HCT116 (cell line): ENCODE results near the gene CD58. TPM values are rescaled to one million over a fixed set of nuclear protein-coding genes. Genes with fewer than 3 reads are reported as not detected.
"Not testable (repeated sequence)": the region's sequence is repeated elsewhere in the genome, so short reads cannot be mapped to it uniquely, and the experiment has no call there.

Experiments used
- ATAC-seq: fragments of 200-7000 bp; cut with Tn5 transposase; 2 replicates; pipeline ENCODE4 v1.9.1; 2020; ENCODE audit warnings: mild to moderate bottlenecking, moderate library complexity
- BruUV-seq: library from RNA; stranded (reverse); fragments of 400-500 nt; replicated peaks from 2 replicates; lab custom pipeline; 2021; lab: Mats Ljungman, UMichigan
- CTCF ChIA-PET: fragments of 300-600 bp; sonication (Branson Sonifier 250); formaldehyde crosslinking; loops from one replicate; lab custom pipeline; 2021; ENCODE audit warnings: antibody characterized with exemption; lab: Charles Lee
- POLR2A ChIA-PET: fragments of 300-600, 350-600 bp; sonication (Branson Sonifier 250); formaldehyde crosslinking; loops from one replicate; lab custom pipeline; 2021; ENCODE audit warnings: antibody characterized with exemption; lab: Charles Lee
- RAD21 ChIA-PET, 2 experiments: fragments of 300-600 bp; sonication (Branson Sonifier 250); formaldehyde crosslinking; loops; one replicate each; lab custom pipeline; 2023; ENCODE audit warnings: low total read pairs in 2 of 2; ENCODE audit not compliant: uncharacterized antibody in 2 of 2, unreplicated experiment in 2 of 2, low non-redundant PET in 1 of 2; lab: Charles Lee
- DNase-seq: peaks from one replicate; pipeline ENCODE4 v3.0.0-alpha.2; 2010; ENCODE audit warnings: low read depth, low spot score
- H2AFZ ChIP-seq: fragments of 200-600 bp; shearing (Covaris generic), sonication (generic); 2 replicates; pipeline ENCODE4 v1.6.1; 2017; ENCODE audit warnings: low read depth, mixed run types, mixed read lengths, antibody characterized with exemption, low read length; ENCODE audit not compliant: poor library complexity, severe bottlenecking
- H3K27ac ChIP-seq: 2 replicates; pipeline ENCODE4 v1.5.1; 2012; ENCODE audit warnings: low read depth, low read length
- H3K27me3 ChIP-seq: fragments of 200-600 bp; sonication (generic); 2 replicates; pipeline ENCODE4 v1.6.1; 2016; ENCODE audit warnings: mixed run types, low read length, mixed read lengths; ENCODE audit not compliant: insufficient read depth
- H3K36me3 ChIP-seq, 2 experiments: fragments of 200-500 bp in 1 of 2; fragments of 200-600 bp in 1 of 2; sonication (Bioruptor generic) in 1 of 2; sonication (generic) in 1 of 2; 2 replicates each; pipeline versions ENCODE4 v1.5.1 to v1.6.1; 2014 to 2016; ENCODE audit warnings: low read length in 2 of 2, inconsistent platforms in 1 of 2, mixed read lengths in 1 of 2, mixed run types in 1 of 2; ENCODE audit not compliant: insufficient read depth in 2 of 2, control insufficient read depth in 1 of 2
- H3K4me1 ChIP-seq, 2 experiments: fragments of 200-600 bp in 1 of 2; sonication (generic) in 1 of 2; 2 replicates each; pipeline versions ENCODE4 v1.5.1 to v1.6.1; 2012 to 2017; ENCODE audit warnings: low read length in 2 of 2, inconsistent platforms in 1 of 2, mild to moderate bottlenecking in 1 of 2, mixed read lengths in 1 of 2, mixed run types in 1 of 2, moderate library complexity in 1 of 2; ENCODE audit not compliant: insufficient read depth in 2 of 2, control insufficient read depth in 1 of 2
- H3K4me2 ChIP-seq: fragments of 200-600 bp; sonication (generic); 2 replicates; pipeline ENCODE4 v1.6.1; 2017; ENCODE audit warnings: mixed run types, low read length, mixed read lengths
- H3K4me3 ChIP-seq, 2 experiments: fragments of 200-600 bp in 1 of 2; sonication (generic) in 1 of 2; replicated peaks in 1 of 2; 2 replicates each; pipeline ENCODE4 v1.5.1; 2011 to 2016; ENCODE audit warnings: low read length in 2 of 2, control low read depth in 1 of 2, low read depth in 1 of 2, mild to moderate bottlenecking in 1 of 2, mixed read lengths in 1 of 2, mixed run types in 1 of 2
- H3K79me2 ChIP-seq: fragments of 200-600 bp; sonication (generic); 2 replicates; pipeline ENCODE4 v1.6.1; 2017; ENCODE audit warnings: mild to moderate bottlenecking, mixed run types, low read length, moderate library complexity, mixed read lengths; ENCODE audit not compliant: insufficient read depth
- H3K9ac ChIP-seq: fragments of 200-600 bp; sonication (generic); 2 replicates; pipeline ENCODE4 v1.6.1; 2016; ENCODE audit warnings: low read length, mixed read lengths
- H3K9me2 ChIP-seq: fragments of 200-600 bp; sonication (generic), shearing (Covaris generic); 2 replicates; pipeline ENCODE4 v1.6.1; 2017; ENCODE audit warnings: mixed run types, mild to moderate bottlenecking, moderate library complexity; ENCODE audit not compliant: insufficient read depth
- H3K9me3 ChIP-seq, 2 experiments: fragments of 200-500 bp in 1 of 2; fragments of 200-600 bp in 1 of 2; sonication (Bioruptor generic) in 1 of 2; sonication (generic) in 1 of 2; 2 replicates each; pipeline ENCODE4 v1.6.1; 2014 to 2017; ENCODE audit warnings: low read length in 2 of 2, mixed read lengths in 2 of 2, inconsistent platforms in 1 of 2, low read depth in 1 of 2, mild to moderate bottlenecking in 1 of 2, mixed run types in 1 of 2, moderate library complexity in 1 of 2; ENCODE audit not compliant: control insufficient read depth in 1 of 2, insufficient read depth in 1 of 2
- H4K20me1 ChIP-seq: fragments of 200-600 bp; sonication (generic), shearing (Covaris generic); 2 replicates; pipeline ENCODE4 v1.6.1; 2017; ENCODE audit warnings: mixed run types, mild to moderate bottlenecking, moderate library complexity; ENCODE audit not compliant: insufficient read depth
- CEBPB ChIP-seq: IDR thresholded peaks from 2 replicates; pipeline ENCODE4 v1.6.1; 2012; ENCODE audit warnings: low read depth
- EGR1 ChIP-seq: IDR thresholded peaks from 2 replicates; pipeline ENCODE4 v1.6.1; 2012; ENCODE audit warnings: low read depth
- EZH2 ChIP-seq: fragments of 200-600 bp; sonication (generic); IDR thresholded peaks from 2 replicates; pipeline ENCODE4 v1.6.1; 2017; ENCODE audit warnings: antibody characterized with exemption, mixed run types
- FOSL1 ChIP-seq: IDR thresholded peaks from 2 replicates; pipeline ENCODE4 v1.6.1; 2012; ENCODE audit warnings: low read depth
- POLR2AphosphoS5 ChIP-seq: IDR thresholded peaks from 2 replicates; pipeline ENCODE4 v1.6.1; 2011; ENCODE audit warnings: mild to moderate bottlenecking, low read depth, low read length, moderate library complexity
- SIN3A ChIP-seq: IDR thresholded peaks from 2 replicates; pipeline ENCODE4 v1.6.1; 2012; ENCODE audit warnings: low read depth
- intact Hi-C: fragments of 100-400 bp; cut with micrococcal nuclease; formaldehyde crosslinking; loops from 2 replicates; pipeline ENCODE4 v1.10.0; 2022
- total RNA-seq: library from RNA; stranded (reverse); gene quantifications from one replicate; pipeline ENCODE4 v1.2.1, GENCODE V29; 2021; ENCODE audit not compliant: unreplicated experiment
- TF ChIP-seq, protein P1 (sequence below): IDR thresholded peaks from 2 replicates; pipeline ENCODE4 v1.6.1; 2012
- TF ChIP-seq, protein P2 (sequence below): IDR thresholded peaks from 2 replicates; pipeline ENCODE4 v1.6.1; 2012; ENCODE audit warnings: low read depth
- TF ChIP-seq, protein P3 (sequence below), 3 experiments: fragments of 200-600 bp in 1 of 3; sonication (generic) in 1 of 3; IDR thresholded peaks in 2 of 3; conservative IDR thresholded peaks in 1 of 3; 2 replicates each; pipeline ENCODE4 v1.5.1; 2012 to 2017; ENCODE audit warnings: low read depth in 2 of 3, low read length in 2 of 3, antibody characterized with exemption in 1 of 3, borderline replicate concordance in 1 of 3, control low read depth in 1 of 3, mild to moderate bottlenecking in 1 of 3, mixed read lengths in 1 of 3, mixed run types in 1 of 3, moderate library complexity in 1 of 3; ENCODE audit not compliant: insufficient read depth in 1 of 3

Gene CD58
- total RNA-seq, 1 experiment from 2014 or later: 18.0 TPM

DNA sequence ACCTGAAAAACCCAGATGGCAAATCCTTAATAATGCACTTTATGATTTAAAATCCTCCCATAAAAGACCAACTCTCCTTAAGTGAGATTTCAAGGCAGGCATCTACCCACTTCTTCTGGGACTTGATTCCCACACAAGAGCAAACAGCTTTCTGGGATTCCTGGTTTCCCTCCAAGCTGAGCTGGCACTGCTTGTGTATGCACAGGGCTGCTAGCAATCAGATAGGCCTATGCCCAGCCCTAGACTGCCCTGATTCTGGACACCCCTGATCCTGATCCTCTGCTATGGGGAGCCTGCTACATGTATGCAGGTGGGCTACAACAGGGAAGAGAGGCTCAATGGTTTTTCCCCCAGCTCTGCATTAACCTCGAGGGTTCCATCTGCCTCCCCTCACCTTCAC, 36.6 kb upstream of the CD58 start:
- DNase-seq, H3K27ac ChIP-seq, H3K79me2 ChIP-seq, H3K4me3 ChIP-seq, BruUV-seq, CTCF ChIA-PET, RAD21 ChIA-PET, H3K36me3 ChIP-seq, H3K27me3 ChIP-seq, H3K9me3 ChIP-seq, H3K4me1 ChIP-seq, POLR2A ChIA-PET, H3K9ac ChIP-seq, H2AFZ ChIP-seq, H3K4me2 ChIP-seq, H4K20me1 ChIP-seq, H3K9me2 ChIP-seq, ATAC-seq, intact Hi-C loops: not testable (repeated sequence)

DNA sequence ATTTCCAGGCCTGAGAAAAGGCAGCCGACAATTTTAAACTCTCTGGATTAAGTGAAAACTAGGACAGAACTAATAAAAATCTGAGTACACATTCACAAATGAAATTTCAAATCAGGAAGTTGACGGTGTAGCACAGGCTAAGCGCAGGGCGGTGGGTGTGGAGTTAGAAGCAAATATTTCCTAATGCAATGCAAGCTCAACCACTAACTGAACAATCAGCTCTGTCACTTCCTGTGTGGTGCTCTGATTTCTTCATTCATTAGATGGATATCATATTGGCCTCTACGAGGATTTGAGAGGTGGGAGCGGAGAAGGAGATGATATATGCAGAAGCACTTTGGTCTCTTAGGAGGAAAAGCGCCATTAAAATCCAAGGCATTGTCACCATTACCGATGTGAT, 35.2 kb upstream of the CD58 start:
- ATAC-seq, H3K36me3 ChIP-seq, H3K9me2 ChIP-seq, DNase-seq, H3K9me3 ChIP-seq, H3K79me2 ChIP-seq, H3K4me1 ChIP-seq, H3K27ac ChIP-seq, BruUV-seq, H2AFZ ChIP-seq, intact Hi-C loops, H3K27me3 ChIP-seq, H3K4me3 ChIP-seq, H3K4me2 ChIP-seq, POLR2A ChIA-PET, H4K20me1 ChIP-seq, H3K9ac ChIP-seq, CTCF ChIA-PET, RAD21 ChIA-PET: not testable (repeated sequence)

DNA sequence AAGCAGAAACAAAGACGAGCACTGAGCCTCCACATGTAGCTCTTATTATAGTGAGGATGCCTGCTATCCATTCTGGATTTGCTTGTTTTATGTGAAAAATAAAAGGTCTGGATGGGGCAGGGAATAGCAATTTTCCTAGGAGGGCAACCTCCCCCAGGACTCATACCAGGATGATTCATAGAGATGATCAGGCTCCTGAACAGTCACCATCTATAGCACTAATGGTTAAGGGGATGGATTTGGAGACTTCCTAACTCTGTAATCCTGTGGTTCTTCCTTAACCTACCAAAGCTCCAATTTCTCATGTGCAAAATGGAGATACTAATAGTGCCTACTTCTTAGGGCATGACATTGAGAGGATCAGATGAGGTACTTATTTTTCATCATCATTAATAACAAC, 34.5 kb upstream of the CD58 start:
- TF ChIP-seq, protein P1, sequence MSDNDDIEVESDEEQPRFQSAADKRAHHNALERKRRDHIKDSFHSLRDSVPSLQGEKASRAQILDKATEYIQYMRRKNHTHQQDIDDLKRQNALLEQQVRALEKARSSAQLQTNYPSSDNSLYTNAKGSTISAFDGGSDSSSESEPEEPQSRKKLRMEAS: no peak
- TF ChIP-seq CEBPB: no peak
- TF ChIP-seq, protein P2, sequence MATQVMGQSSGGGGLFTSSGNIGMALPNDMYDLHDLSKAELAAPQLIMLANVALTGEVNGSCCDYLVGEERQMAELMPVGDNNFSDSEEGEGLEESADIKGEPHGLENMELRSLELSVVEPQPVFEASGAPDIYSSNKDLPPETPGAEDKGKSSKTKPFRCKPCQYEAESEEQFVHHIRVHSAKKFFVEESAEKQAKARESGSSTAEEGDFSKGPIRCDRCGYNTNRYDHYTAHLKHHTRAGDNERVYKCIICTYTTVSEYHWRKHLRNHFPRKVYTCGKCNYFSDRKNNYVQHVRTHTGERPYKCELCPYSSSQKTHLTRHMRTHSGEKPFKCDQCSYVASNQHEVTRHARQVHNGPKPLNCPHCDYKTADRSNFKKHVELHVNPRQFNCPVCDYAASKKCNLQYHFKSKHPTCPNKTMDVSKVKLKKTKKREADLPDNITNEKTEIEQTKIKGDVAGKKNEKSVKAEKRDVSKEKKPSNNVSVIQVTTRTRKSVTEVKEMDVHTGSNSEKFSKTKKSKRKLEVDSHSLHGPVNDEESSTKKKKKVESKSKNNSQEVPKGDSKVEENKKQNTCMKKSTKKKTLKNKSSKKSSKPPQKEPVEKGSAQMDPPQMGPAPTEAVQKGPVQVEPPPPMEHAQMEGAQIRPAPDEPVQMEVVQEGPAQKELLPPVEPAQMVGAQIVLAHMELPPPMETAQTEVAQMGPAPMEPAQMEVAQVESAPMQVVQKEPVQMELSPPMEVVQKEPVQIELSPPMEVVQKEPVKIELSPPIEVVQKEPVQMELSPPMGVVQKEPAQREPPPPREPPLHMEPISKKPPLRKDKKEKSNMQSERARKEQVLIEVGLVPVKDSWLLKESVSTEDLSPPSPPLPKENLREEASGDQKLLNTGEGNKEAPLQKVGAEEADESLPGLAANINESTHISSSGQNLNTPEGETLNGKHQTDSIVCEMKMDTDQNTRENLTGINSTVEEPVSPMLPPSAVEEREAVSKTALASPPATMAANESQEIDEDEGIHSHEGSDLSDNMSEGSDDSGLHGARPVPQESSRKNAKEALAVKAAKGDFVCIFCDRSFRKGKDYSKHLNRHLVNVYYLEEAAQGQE: no peak
- TF ChIP-seq EGR1: no peak
- TF ChIP-seq POLR2AphosphoS5: no peak
- no peak for TF ChIP-seq EZH2
- no peak for TF ChIP-seq FOSL1
- no peak for TF ChIP-seq SIN3A
- TF ChIP-seq, protein P3, sequence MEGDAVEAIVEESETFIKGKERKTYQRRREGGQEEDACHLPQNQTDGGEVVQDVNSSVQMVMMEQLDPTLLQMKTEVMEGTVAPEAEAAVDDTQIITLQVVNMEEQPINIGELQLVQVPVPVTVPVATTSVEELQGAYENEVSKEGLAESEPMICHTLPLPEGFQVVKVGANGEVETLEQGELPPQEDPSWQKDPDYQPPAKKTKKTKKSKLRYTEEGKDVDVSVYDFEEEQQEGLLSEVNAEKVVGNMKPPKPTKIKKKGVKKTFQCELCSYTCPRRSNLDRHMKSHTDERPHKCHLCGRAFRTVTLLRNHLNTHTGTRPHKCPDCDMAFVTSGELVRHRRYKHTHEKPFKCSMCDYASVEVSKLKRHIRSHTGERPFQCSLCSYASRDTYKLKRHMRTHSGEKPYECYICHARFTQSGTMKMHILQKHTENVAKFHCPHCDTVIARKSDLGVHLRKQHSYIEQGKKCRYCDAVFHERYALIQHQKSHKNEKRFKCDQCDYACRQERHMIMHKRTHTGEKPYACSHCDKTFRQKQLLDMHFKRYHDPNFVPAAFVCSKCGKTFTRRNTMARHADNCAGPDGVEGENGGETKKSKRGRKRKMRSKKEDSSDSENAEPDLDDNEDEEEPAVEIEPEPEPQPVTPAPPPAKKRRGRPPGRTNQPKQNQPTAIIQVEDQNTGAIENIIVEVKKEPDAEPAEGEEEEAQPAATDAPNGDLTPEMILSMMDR (IDR thresholded peaks at IDR 0.05 in 2 of 3, conservative IDR thresholded peaks at IDR 0.05 in 1 of 3; ENCODE audit: borderline replicate concordance in 1 of 3, insufficient read depth in 1 of 3, low read depth in 2 of 3, low read length in 2 of 3): no peak
- Histone ChIP-seq H3K4me2 (no peak overlapping the region), H3K9me2 (no peaks in the 10 kb centered on the region), H3K79me2 (no peaks in the 10 kb centered on the region), H3K27me3 (no peaks in the 10 kb centered on the region), H3K36me3 (no peaks in the 10 kb centered on the region), H3K27ac (no peak overlapping the region), H4K20me1 (no peaks in the 10 kb centered on the region), H3K4me1 (no peaks in the 10 kb centered on the region), H2AFZ (no peak overlapping the region), H3K9ac (no peak overlapping the region), H3K9me3 (no peaks in the 10 kb centered on the region), H3K4me3 (no peak overlapping the region)
- no peak for DNase-seq
- intact Hi-C loops: no loop called here
- ChIA-PET POLR2A (no interaction called here), RAD21 (no interaction called here), CTCF (no interaction called here)
- no TSS peak for BruUV-seq
- no peak for ATAC-seq
